BLaER1 (cell line): ENCODE results near the gene SMTN.
"Not testable (repeated sequence)": the region's sequence is repeated elsewhere in the genome, so short reads cannot be mapped to it uniquely, and the experiment has no call there.

Experiments used
- H3K27ac ChIP-seq: shearing (Covaris generic); formaldehyde crosslinking; 2 replicates; pipeline ENCODE4 v1.8.1; 2022
- H3K27me3 ChIP-seq: shearing (Covaris generic); formaldehyde crosslinking; 2 replicates; pipeline ENCODE4 v1.8.1; 2022
- H3K36me3 ChIP-seq: shearing (Covaris generic); formaldehyde crosslinking; 2 replicates; pipeline ENCODE4 v1.8.1; 2022
- H3K4me1 ChIP-seq: shearing (Covaris generic); formaldehyde crosslinking; 2 replicates; pipeline ENCODE4 v1.8.1; 2022
- H3K4me2 ChIP-seq: shearing (Covaris generic); formaldehyde crosslinking; 2 replicates; pipeline ENCODE4 v1.8.1; 2022
- H3K4me3 ChIP-seq: shearing (Covaris generic); formaldehyde crosslinking; 2 replicates; pipeline ENCODE4 v1.8.1; 2022
- H3K9ac ChIP-seq: shearing (Covaris generic); formaldehyde crosslinking; 2 replicates; pipeline ENCODE4 v1.8.1; 2022
- H3K9me3 ChIP-seq: shearing (Covaris generic); formaldehyde crosslinking; 2 replicates; pipeline ENCODE4 v1.8.1; 2022
- H4K20me1 ChIP-seq: shearing (Covaris generic); formaldehyde crosslinking; 2 replicates; pipeline ENCODE4 v1.8.1; 2022
- Cebpa-rat ChIP-seq: shearing (Covaris generic); IDR thresholded peaks from 2 replicates; pipeline ENCODE4 v1.8.1; 2022

Gene SMTN

DNA sequence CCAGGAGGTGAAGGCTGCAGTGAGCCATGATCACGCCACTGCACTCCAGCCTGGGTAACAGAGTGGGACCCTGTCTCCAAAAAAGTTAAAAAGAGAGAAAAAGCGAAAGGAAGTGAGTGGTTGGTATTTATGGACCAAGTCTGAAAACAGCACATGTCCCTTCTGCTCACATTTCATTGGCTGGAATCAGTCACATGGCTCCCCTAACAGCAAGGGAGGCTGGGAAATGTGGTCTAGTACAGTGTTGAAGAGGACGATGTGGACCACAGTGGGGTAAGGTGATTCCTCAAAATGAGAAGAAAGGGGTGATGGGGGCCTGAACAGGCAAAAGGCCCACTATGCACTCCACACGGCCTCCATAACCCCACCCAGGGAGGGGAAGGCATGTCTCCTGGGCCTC is 32.5 kb upstream of the SMTN start:
- H3K27ac ChIP-seq: no peak overlapping the region
- peaks cover 53% of the 10 kb centered on the region for H3K4me1 ChIP-seq
- peaks cover 14% of the 10 kb centered on the region for H3K9me3 ChIP-seq
- no peak for TF ChIP-seq Cebpa-rat
- H4K20me1 ChIP-seq: no peaks in the 10 kb centered on the region
- H3K4me3 ChIP-seq: no peak overlapping the region
- H3K9ac ChIP-seq: no peak overlapping the region
- no peaks in the 10 kb centered on the region for H3K36me3 ChIP-seq
- no peaks in the 10 kb centered on the region for H3K27me3 ChIP-seq
- 0 out of 2 replicates have a peak overlapping the region, but pooled peaks have one; percentile 58 for H3K4me2 ChIP-seq

- peak overlapping the region; percentile 58 for H3K4me2 ChIP-seq
- H3K9me3 ChIP-seq: peaks cover 14% of the 10 kb centered on the region
- no peaks in the 10 kb centered on the region for H3K27me3 ChIP-seq
- H3K27ac ChIP-seq: peak overlapping the region; percentile 22; the same call in 1 of the 2 replicates
- H3K4me3 ChIP-seq: no peak overlapping the region
- H3K4me1 ChIP-seq: peaks cover 53% of the 10 kb centered on the region
- H3K36me3 ChIP-seq: no peaks in the 10 kb centered on the region
- TF ChIP-seq Cebpa-rat: no peak
- H4K20me1 ChIP-seq: no peaks in the 10 kb centered on the region
- H3K9ac ChIP-seq: peak overlapping the region; percentile 44; the same call in 1 of the 2 replicates
These were observed 31.2 kb upstream of the SMTN start for GRCh38 chr22:31049815-31050420.

DNA sequence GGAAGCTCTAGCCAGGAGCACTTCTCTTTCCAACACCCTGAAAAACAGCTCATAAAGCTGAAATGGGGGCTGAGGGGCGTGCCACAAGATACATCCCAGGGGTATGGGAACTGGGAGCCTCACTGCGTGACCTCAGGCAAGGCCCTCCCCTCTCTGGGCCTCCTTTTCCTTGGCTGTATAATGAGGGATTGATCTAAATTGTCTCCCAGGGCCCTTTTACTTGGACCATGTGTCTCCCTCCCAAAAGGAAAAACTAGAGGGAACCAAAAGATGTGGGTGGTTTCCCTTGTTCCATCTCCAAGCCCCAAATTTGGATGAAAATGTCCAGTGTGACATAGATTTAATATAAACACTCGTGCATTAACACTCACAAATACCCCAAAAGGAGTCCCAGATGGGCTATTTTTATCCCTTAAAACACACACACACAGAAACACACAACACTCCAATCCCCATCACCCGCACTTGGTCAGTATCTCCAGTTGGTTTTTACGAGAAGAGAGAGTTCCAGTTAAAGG is 25.9 kb upstream of the SMTN start:
- Histone ChIP-seq H3K9me3 (no peaks in the 10 kb centered on the region), H3K9ac (0 out of 2 replicates have a peak overlapping the region, but pooled peaks have one; percentile 21), H3K4me2 (no peak overlapping the region), H3K27me3 (no peaks in the 10 kb centered on the region), H3K4me3 (no peak overlapping the region), H3K4me1 (peaks cover 5% of the 10 kb centered on the region), H3K27ac (no peak overlapping the region), H3K36me3 (no peaks in the 10 kb centered on the region), H4K20me1 (no peaks in the 10 kb centered on the region)
- TF ChIP-seq Cebpa-rat: no peak

DNA sequence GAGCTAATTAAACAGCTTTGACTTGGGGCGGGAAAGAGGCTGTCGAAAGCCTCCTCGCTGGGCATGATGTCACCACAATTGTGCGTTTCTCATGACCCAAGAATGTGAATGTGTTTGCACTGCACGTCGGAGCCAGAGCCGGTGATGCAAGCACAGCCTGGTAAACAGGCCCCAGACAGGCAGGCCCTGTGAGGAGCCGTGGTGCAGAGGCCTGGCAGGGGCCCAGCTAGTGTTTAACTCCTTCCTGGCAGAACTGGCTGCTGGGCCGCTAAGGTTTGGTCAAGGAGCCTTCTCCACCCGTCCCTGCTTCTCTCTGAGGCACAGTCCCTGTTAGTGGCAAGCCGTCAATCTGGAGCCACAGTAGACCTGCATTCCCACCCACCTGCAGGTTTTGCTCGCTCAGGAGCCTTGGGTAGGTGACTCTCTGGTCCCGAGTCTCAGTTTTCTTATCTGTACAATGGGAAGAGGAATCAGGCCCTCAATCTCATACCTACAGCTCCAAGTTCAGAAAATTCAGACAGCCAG is 25.4 kb upstream of the SMTN start:
- Histone ChIP-seq H3K27me3 (no peaks in the 10 kb centered on the region), H3K36me3 (no peaks in the 10 kb centered on the region), H3K4me2 (no peak overlapping the region), H3K9me3 (no peaks in the 10 kb centered on the region), H3K4me3 (no peak overlapping the region), H4K20me1 (no peaks in the 10 kb centered on the region), H3K4me1 (0 out of 2 replicates have a peak, but pooled peaks cover under 1% of the 10 kb centered on the region), H3K9ac (no peak overlapping the region), H3K27ac (no peak overlapping the region)
- TF ChIP-seq Cebpa-rat: no peak

GRCh38 chr22:31056986-31057599 is 24.0 kb upstream of the SMTN start:
- no peak overlapping the region for H3K9ac ChIP-seq
- no peaks in the 10 kb centered on the region for H3K4me1 ChIP-seq
- no peak overlapping the region for H3K27ac ChIP-seq
- no peak for TF ChIP-seq Cebpa-rat
- H3K27me3 ChIP-seq: no peaks in the 10 kb centered on the region
- no peaks in the 10 kb centered on the region for H3K36me3 ChIP-seq
- no peak overlapping the region for H3K4me3 ChIP-seq
- no peak overlapping the region for H3K4me2 ChIP-seq
- H3K9me3 ChIP-seq: no peaks in the 10 kb centered on the region
- no peaks in the 10 kb centered on the region for H4K20me1 ChIP-seq

GRCh38 chr22:31059663-31060062 is 21.5 kb upstream of the SMTN start:
- H3K9ac ChIP-seq, H3K4me1 ChIP-seq, H4K20me1 ChIP-seq, H3K36me3 ChIP-seq, H3K27me3 ChIP-seq, H3K9me3 ChIP-seq, H3K27ac ChIP-seq, H3K4me2 ChIP-seq, H3K4me3 ChIP-seq: not testable (repeated sequence)

DNA sequence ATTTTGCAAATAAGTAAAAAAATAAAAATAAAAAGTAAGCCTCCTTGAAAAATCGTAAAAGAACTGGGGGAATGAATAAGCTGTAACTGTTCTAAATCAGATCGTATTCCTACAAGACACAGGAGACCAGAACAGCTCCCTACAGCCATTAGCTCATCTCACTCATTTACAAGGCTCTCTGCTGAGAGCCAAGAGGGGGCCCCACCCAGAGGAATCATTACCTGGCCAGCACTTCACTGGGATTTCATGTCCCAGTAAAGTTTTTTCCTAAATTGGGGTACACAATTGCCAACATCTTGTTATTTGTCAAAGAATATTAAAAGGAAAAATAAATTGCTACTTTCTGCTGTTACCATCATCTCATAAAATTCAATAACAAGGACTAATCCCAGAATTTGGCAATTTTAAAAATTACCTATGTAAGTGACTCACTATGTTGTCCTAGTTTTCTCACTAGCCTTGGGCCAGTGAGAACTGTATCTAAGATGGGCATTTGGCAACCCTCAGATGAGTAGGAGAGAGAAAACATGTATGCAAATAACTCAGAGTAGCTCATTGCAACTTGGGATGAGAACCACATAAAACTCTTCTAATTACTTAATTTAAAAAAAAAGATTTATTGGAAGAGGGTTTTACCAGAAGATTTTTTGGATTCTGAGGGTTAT is 18.4 kb upstream of the SMTN start:
- Histone ChIP-seq H3K9ac (no peak overlapping the region), H3K9me3 (no peaks in the 10 kb centered on the region), H3K4me2 (no peak overlapping the region), H3K4me3 (no peak overlapping the region), H4K20me1 (no peaks in the 10 kb centered on the region), H3K27me3 (no peaks in the 10 kb centered on the region), H3K4me1 (no peaks in the 10 kb centered on the region), H3K27ac (no peak overlapping the region), H3K36me3 (no peaks in the 10 kb centered on the region)
- TF ChIP-seq Cebpa-rat: no peak

- H3K4me3 ChIP-seq: no peak overlapping the region
- H4K20me1 ChIP-seq: no peaks in the 10 kb centered on the region
- H3K27ac ChIP-seq: no peak overlapping the region
- peaks cover 12% of the 10 kb centered on the region for H3K4me1 ChIP-seq
- H3K27me3 ChIP-seq: no peaks in the 10 kb centered on the region
- H3K36me3 ChIP-seq: no peaks in the 10 kb centered on the region
- no peak for TF ChIP-seq Cebpa-rat
- no peak overlapping the region for H3K9ac ChIP-seq
- no peak overlapping the region for H3K4me2 ChIP-seq
- H3K9me3 ChIP-seq: no peaks in the 10 kb centered on the region
These were observed 16.7 kb upstream of the SMTN start for GRCh38 chr22:31064369-31064768.

DNA sequence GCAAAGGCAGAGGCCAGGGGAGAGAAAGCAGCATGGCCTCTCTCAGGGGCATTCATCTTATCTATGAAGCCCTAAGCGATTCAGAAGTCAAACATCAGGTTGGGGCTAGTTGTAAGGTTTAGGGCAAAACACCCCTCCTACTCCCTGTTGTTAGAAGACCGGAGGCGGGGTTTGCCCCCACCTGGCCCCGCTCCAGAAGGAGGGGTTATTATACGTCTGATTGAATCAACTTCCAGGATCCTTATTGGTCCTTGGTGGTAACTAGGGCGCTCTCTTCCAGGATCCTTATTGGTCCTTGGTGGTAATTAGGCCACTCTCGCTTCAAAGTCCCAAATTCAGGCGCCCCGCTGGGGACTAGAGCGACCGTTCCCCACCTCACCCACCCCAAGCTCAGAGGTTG is 12.1 kb upstream of the SMTN start:
- no peak overlapping the region for H3K4me3 ChIP-seq
- no peak overlapping the region for H3K9ac ChIP-seq
- H3K27ac ChIP-seq: no peak overlapping the region
- no peaks in the 10 kb centered on the region for H3K36me3 ChIP-seq
- H3K4me1 ChIP-seq: peaks cover 22% of the 10 kb centered on the region
- H3K4me2 ChIP-seq: peak overlapping the region; percentile 54
- H4K20me1 ChIP-seq: no peaks in the 10 kb centered on the region
- no peaks in the 10 kb centered on the region for H3K9me3 ChIP-seq
- no peaks in the 10 kb centered on the region for H3K27me3 ChIP-seq
- no peak for TF ChIP-seq Cebpa-rat

DNA sequence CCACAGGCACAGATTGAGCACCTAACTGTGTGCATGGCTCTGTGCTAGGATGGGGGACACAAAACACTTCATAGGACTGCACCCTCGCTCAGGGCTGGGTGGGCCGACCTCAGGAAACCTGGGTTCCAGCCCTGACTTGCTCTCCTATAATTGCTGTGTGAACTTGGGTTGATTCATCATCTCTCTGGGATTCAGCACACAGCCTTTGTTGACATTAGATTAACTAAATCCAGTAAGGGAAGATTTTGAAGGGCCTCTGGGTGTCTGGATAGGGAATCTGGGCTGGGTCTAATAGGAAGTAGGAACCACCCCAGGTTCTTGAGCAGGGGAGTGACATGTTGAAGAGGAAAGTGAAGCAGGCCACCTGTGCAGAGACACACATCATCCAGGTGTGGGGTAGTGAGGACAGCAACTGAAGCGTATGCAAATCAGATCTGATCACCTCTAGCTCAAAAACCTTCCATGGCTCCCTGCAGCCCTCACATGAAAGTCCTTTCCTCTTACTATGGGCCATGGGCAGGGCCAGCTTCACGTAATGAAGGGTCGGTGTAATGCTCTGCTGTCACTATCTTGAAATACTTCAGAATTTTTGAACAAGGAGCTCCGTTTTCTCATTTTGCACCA is 11.3 kb upstream of the SMTN start:
- H3K4me3 ChIP-seq, H3K27me3 ChIP-seq: not testable (repeated sequence)

GRCh38 chr22:31073125-31073524 is 8.0 kb upstream of the SMTN start:
- H3K36me3 ChIP-seq: not testable (repeated sequence)
- H3K4me2 ChIP-seq: peak overlapping the region; percentile 40

More for the DNA sequence above, 11.3 kb upstream of the SMTN start:
- not testable (repeated sequence) for H3K4me2 ChIP-seq, H3K9ac ChIP-seq, H3K36me3 ChIP-seq, H3K9me3 ChIP-seq, H4K20me1 ChIP-seq, H3K27ac ChIP-seq
- peaks cover 22% of the 10 kb centered on the region for H3K4me1 ChIP-seq

DNA sequence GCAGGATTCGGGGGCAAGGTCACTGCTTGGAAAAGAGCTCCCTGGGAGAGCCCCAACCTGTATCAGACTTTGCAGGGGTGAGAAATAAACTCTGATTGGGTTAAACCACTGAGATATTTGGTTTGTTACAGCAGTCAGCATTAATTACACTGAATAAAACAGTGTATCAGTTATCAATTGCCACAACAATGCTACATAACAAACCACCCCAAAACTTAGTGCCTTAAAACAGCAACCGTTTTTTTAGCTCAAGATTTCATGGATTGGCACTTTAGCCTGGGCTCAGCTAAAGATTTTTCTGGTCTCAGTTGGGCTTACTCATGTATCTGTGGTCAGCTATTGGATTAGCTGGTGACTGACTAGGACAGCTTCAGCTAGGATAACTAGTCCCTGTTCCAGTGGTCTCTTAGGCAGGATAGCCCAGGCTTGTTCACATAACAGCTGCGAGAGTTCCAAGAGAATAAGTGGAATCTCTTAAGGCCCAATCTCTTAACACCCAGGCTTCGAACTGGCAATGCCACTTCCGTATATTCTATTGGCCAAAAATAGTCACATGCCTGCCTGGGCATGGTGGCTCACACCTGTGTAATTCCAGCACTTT is 7.5 kb upstream of the SMTN start:
- H3K4me3 ChIP-seq, H4K20me1 ChIP-seq, H3K9me3 ChIP-seq, H3K27ac ChIP-seq, H3K36me3 ChIP-seq, H3K9ac ChIP-seq, H3K4me2 ChIP-seq, H3K27me3 ChIP-seq: not testable (repeated sequence)
- H3K4me1 ChIP-seq: peaks cover 21% of the 10 kb centered on the region

More at GRCh38 chr22:31073125-31073524, 8.0 kb upstream of the SMTN start:
- H3K27ac ChIP-seq, H3K4me3 ChIP-seq, H4K20me1 ChIP-seq, H3K9me3 ChIP-seq, H3K27me3 ChIP-seq, H3K9ac ChIP-seq: not testable (repeated sequence)
- H3K4me1 ChIP-seq: peaks cover 22% of the 10 kb centered on the region
